Testis (tissue), 3 donors: ENCODE measurements around the gene NCAM1. TPM values are rescaled to one million over a fixed set of nuclear protein-coding genes. Genes with fewer than 3 reads are reported as not detected.

ENCODE experiments used
- DNase-seq: peaks from one replicate; pipeline ENCODE4 v3.0.0-alpha.2; 2019
- H3K27ac ChIP-seq, 2 donors: fragments of 200-600 bp; sonication (generic); one replicate each; pipeline ENCODE4 v1.5.1; 2019
- H3K27me3 ChIP-seq: fragments of 200-600 bp; sonication (generic); one replicate; pipeline ENCODE4 v1.5.1; 2019
- H3K36me3 ChIP-seq: fragments of 200-600 bp; sonication (generic); one replicate; pipeline ENCODE4 v1.5.1; 2017; ENCODE audit warnings: low read depth; ENCODE audit errors: missing control alignments
- H3K4me1 ChIP-seq: fragments of 200-600 bp; sonication (generic); one replicate; pipeline ENCODE4 v1.5.1; 2019
- H3K4me3 ChIP-seq, 2 donors: fragments of 200-600 bp; sonication (generic); one replicate each; pipeline ENCODE4 v1.5.1; 2017 to 2019
- H3K9me3 ChIP-seq: fragments of 200-600 bp; sonication (generic); one replicate; pipeline ENCODE4 v1.5.1; 2017
- POLR2A ChIP-seq: fragments of 450-650 bp; IDR thresholded peaks from one replicate; pipeline ENCODE4 v1.6.1; 2017; ENCODE audit warnings: antibody characterized with exemption, mild to moderate bottlenecking, moderate library complexity
- WGBS, 2 donors: methylation state at CpG; one replicate each; pipeline ENCODE4 v1.1.5; 2018; 5-methylcytosine and 5-hydroxymethylcytosine counted together
- intact Hi-C: fragments of 100-400 bp; cut with DNase I; formaldehyde crosslinking; loops from one replicate; pipeline ENCODE4 v1.15.1; 2023; ENCODE audit warnings: low total_unique reads
- polyA plus RNA-seq: library from polyadenylated mRNA; stranded (reverse); fragments of 350-450 nt; fragmentation: Illumina TruSeq; extraction: RNeasy Lipid Tissue Mini Kit (QIAGEN cat#74804); gene quantifications from one replicate; pipeline ENCODE4 v1.2.3, GENCODE V29; 2014; ENCODE audit warnings: low read depth, low replicate concordance; ENCODE audit not compliant: insufficient read depth
- total RNA-seq, 2 donors: library from RNA; depleted of rRNA; stranded (reverse); fragments of >200 nt; gene quantifications; one replicate each; pipeline ENCODE4 v1.2.3, GENCODE V29; 2016
- TF ChIP-seq, protein P1 (sequence below), 3 experiments: fragments of 450-650 bp in 2 of 3; fragments of 200-600 bp in 1 of 3; sonication (generic) in 1 of 3; IDR thresholded peaks; one replicate each; pipeline ENCODE4 v1.5.1; 2016 to 2019; ENCODE audit warnings: antibody characterized with exemption in 3 of 3, mild to moderate bottlenecking in 2 of 3, moderate library complexity in 1 of 3

The NCAM1 gene
- total and polyA plus RNA-seq, 3 donors from 2014 or later: 12.3 to 33.3 (median 13.8) TPM

DNA sequence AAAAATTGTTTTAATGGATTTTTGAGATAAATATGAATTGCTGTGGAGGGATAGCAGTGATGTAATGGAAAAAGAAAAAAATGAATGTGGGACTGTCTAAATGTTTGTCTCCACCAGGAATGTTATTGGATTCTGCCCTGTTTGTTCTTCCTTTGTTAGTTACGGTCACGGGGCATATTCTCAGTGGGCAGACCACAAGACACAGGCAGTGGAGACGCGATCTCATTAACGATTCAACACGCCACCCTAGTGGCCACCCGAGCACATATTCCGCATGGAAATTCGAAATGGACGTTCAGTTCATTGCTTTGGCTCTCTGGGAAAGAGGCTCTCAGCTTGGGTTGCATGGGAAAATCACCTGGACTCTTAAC, 201.4 kb downstream of the NCAM1 start:
- intact Hi-C loops: no loop called here
- TF ChIP-seq POLR2A: no peak
- TF ChIP-seq, protein P1, sequence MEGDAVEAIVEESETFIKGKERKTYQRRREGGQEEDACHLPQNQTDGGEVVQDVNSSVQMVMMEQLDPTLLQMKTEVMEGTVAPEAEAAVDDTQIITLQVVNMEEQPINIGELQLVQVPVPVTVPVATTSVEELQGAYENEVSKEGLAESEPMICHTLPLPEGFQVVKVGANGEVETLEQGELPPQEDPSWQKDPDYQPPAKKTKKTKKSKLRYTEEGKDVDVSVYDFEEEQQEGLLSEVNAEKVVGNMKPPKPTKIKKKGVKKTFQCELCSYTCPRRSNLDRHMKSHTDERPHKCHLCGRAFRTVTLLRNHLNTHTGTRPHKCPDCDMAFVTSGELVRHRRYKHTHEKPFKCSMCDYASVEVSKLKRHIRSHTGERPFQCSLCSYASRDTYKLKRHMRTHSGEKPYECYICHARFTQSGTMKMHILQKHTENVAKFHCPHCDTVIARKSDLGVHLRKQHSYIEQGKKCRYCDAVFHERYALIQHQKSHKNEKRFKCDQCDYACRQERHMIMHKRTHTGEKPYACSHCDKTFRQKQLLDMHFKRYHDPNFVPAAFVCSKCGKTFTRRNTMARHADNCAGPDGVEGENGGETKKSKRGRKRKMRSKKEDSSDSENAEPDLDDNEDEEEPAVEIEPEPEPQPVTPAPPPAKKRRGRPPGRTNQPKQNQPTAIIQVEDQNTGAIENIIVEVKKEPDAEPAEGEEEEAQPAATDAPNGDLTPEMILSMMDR (IDR thresholded peaks at IDR 0.05): peak in 2 of 3 experiments; percentile 44 to 54
- H3K27ac ChIP-seq: no peak overlapping the region

DNA sequence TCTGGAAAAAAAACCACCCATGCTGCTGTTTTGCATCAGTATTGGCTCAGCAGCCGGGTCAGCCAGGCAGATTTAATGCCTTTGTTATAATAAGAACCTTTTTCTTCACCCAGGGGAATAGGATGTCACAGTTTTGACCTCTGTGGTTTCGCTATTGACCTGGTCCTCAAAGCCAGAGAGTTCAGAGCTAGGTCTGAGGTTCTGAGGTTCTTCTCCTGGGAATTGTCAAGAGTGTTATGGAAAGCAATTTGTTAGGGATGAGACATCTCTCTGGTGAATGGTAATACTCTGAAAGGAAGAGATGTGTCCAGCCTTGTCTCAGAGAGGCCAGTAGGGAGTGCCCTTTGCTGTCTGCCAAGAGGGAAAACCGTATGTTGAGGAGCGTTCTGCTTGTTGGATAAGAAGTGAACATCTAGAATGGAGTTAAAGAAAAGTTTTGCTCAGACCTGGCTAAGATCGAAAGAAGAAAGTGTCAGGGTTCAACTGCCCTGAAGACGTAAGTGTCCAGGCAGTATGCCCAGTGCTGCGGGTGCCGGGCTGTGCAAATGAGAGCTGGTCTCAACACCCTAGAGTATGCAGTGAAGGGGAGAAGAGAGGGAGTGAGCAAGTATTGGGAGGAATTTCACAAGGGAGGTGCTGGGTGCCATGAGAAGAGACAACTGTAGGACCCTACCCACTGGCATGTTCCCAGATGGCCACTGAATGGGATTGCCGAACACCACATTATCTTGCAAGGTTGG, 202.2 kb downstream of the NCAM1 start:
- no peaks in the 10 kb centered on the region for H3K36me3 ChIP-seq
- H3K27ac ChIP-seq: no peak overlapping the region
- 50 to 53% methylated on average over 9 of the region's 9 CpGs for WGBS, 2 donors
- peaks cover 24% of the 10 kb centered on the region for H3K4me1 ChIP-seq
- H3K9me3 ChIP-seq: no peaks in the 10 kb centered on the region
- intact Hi-C loops: no loop called here
- no peaks in the 10 kb centered on the region for H3K27me3 ChIP-seq
- TF ChIP-seq, protein P1 (IDR thresholded peaks at IDR 0.05): no peak
- TF ChIP-seq POLR2A: no peak
- peak; percentile 34 for DNase-seq
- H3K4me3 ChIP-seq: no peak overlapping the region

More for the DNA sequence above, 201.4 kb downstream of the NCAM1 start:
- DNase-seq: peak; percentile 49
- Histone ChIP-seq H3K4me1 (peaks cover 24% of the 10 kb centered on the region), H3K36me3 (no peaks in the 10 kb centered on the region), H3K9me3 (no peaks in the 10 kb centered on the region), H3K27me3 (no peaks in the 10 kb centered on the region), H3K4me3 (no peak overlapping the region)
- 53 to 59% methylated on average over 10 of the region's 10 CpGs for WGBS, 2 donors

DNA sequence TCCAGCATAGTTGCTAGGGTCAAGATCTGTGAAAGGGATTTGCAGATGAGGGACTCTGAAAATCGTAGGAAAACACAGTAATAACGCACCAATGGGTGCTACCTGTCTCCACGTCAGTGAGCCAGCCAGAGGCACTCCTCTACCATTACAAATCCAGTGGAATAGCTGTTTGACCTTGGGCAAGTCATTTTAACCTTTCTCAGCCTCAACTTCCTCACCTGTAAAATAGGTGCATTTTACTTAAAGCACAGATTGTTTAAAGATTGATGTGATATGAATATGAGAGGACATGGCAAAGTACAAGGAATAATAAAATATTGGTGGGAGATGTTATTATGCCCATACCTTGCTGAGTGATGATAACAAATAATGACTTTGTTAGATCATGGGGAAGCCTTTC, 205.1 kb downstream of the NCAM1 start:
- Histone ChIP-seq H3K4me1 (peaks cover 22% of the 10 kb centered on the region), H3K27ac (no peak overlapping the region), H3K36me3 (no peaks in the 10 kb centered on the region), H3K4me3 (no peak overlapping the region), H3K9me3 (no peaks in the 10 kb centered on the region), H3K27me3 (no peaks in the 10 kb centered on the region)
- no peak for DNase-seq
- intact Hi-C loops: no loop called here
- no peak for TF ChIP-seq POLR2A
- TF ChIP-seq, protein P1 (IDR thresholded peaks at IDR 0.05): no peak
- 96 to 98% methylated on average over 3 of the region's 3 CpGs for WGBS, 2 donors

DNA sequence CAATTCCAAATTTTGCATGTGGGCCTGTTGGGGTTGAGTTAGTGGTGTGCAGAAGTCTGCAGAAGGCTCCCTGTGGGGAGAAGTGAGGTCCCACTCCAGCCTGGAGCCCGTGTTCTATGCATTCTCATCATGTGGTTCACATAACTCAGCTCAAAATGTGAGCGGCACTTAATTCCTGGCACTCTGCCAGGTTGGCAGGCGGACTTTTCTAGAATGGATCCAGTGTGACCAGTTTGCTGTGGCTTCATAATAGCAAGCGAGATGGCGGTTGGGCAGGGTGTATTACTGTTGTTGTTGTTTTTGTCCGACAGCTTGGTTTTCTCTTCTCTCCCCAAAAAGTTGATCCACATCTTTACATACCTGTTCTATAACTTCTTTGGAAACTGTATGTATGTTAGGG, 206.4 kb downstream of the NCAM1 start:
- no peak overlapping the region for H3K27ac ChIP-seq
- H3K27me3 ChIP-seq: no peaks in the 10 kb centered on the region
- TF ChIP-seq POLR2A: no peak
- TF ChIP-seq, protein P1 (IDR thresholded peaks at IDR 0.05): no peak
- intact Hi-C loops: no loop called here
- 86 to 92% methylated on average over 6 of the region's 6 CpGs for WGBS, 2 donors
- H3K4me1 ChIP-seq: peaks cover 9% of the 10 kb centered on the region
- no peaks in the 10 kb centered on the region for H3K36me3 ChIP-seq
- no peaks in the 10 kb centered on the region for H3K9me3 ChIP-seq
- DNase-seq: no peak
- no peak overlapping the region for H3K4me3 ChIP-seq
